HG03139 (cell line): ENCODE results near the gene EFS.
"Not testable (repeated sequence)": the region's sequence is repeated elsewhere in the genome, so short reads cannot be mapped to it uniquely, and the experiment has no call there.

Experiments used
- ATAC-seq: cut with Tn5 transposase; IDR thresholded peaks from one replicate; pipeline ENCODE4 v1.9.1; 2021; ENCODE audit not compliant: unreplicated experiment

Gene EFS

DNA sequence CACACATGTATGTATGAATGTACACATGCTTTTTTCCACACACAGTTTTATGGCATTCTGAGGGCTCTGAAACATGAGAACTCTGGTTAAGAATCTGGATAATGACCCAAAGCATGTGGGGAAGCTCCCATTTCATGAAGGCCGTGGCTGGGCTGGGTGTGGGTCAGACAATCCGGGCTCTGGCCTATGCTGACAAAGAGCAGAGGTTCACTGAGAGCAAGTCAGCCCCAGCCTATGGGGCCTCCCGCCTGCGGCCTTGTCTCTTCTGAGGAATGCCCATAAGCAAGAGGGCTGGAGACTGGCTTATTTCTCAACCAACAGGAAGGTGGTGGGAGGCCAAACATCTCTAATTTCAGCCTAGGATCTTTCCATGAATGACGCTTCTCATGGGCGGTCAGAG is 34.6 kb upstream of the EFS start:
- ATAC-seq: no peak

DNA sequence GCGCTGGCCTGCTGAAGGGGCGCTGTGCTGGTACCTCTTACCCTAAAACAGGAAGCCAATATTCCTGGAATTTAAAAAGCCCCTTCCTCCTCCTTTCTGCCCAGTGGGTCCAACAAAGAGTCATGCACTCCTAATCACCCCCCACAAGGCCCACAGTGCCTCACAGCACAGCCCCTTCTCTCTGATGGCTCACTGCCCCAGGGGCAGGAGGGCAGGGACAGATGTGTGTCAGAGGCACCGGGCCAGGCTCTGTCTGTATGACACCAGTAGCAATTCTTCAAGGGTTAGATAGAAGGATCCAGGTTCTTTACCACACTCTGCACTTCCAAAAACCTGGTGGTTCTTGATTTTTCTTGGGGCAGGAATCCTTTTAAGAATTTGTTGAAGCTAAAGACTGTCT is 34.2 kb upstream of the EFS start:
- no peak for ATAC-seq

DNA sequence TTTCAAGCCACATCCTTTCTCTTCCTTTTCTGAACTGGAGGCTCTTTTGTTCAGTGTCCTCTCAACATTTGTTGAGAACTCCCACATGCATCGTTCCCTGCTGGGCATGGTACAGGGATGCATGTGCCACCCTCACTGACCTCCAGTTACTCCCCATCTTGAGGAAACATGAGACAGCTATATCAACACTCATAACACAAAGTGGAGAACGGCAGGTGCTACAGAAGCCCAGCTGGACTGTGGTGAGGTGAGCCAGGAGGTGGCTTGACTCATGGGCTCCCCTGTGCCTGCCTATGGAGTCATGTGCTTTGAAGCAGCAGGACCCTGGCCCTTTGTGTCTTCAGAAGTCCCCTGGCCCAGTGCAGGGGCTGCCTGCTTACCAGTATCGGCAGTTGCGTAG is 33.4 kb upstream of the EFS start:
- no peak for ATAC-seq

DNA sequence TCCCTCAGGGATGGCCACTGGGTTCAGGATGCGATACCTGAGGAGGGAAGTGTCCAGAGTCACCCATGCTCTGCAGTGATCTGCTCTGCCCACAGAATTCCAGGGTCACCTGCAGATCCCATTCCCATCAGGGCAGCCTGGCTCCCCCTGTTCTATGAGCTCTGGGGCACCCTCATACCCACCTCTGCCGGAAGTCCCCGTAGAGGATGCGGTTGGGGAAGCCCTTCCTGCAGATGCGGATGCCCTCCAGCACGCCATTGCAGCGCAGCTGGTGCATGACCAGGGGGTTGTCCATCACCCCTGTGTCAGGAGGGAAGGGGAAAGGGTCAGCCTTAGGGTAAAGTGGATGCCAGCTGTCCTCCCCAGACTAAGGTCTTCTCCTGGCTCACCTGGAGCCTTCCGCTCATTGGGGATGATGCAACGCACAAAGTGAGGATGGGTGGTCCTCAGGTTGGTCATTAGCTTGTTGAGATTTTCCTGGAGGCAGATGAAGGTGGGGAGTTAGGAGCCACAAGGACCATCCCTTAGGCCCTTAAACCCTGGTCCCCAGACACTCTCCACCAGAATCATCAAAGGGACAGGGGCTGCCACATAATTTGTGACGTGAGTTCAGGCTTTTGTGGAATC is 31.9 kb upstream of the EFS start:
- ATAC-seq: no peak

DNA sequence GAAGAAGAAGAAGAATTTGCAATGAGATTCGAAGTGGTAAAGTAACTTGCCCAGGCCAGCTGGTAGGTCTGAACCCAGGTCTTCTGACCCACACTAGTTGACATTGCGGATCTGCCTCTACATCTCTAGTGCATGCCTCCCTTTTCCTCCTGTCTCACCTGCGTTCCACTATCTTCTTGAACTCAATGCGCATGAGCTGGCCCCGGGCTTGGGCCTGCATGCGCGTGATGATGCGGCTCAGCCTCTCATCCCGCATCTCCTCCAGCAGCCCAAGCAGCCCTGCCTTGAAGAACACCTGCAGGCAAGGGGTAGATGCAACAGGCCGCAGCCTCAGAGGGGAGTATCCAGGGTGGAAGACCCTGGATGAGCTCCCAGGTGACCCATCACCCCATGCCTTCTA is 31.2 kb upstream of the EFS start:
- no peak for ATAC-seq

DNA sequence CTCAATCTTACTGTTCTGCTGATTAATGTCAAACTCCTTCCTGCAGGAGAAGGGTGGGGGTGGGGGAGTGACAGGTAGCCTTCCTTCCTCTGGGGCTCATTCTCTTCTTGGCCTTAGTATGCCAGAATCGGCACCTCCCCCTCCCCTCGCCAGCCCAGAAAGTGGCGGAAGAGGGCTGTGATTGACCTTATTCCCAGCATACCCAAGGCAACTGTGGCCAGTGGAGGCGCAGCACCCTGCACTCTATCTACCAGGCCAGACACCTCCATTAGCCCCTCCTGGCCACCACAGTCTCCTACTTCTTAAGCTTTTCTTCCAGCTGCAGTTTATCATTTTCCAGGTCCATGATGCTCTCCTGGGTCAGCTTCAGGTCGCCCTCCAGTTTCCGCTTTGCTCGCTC is 27.6 kb upstream of the EFS start:
- ATAC-seq: no peak

DNA sequence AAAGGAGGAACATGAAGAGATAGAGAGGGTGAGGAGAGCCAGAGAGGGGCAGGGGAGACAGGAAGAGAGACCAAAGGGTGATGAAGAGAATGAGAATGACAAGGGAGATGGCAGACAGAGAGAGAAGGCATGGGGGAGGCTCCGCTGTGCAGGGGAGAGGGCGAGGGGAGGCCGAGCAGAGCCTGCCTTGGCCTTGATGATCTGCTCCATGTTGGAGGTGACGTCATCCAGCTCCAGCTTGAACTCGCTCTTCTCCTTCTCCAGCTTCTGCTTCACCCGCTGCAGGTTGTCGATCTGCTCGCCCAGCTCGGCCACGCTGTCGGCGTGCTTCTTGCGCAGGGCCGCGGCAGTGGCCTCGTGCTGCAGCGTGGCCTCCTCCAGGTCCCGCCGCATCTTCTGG is 24.9 kb upstream of the EFS start:
- ATAC-seq: not testable (repeated sequence)

DNA sequence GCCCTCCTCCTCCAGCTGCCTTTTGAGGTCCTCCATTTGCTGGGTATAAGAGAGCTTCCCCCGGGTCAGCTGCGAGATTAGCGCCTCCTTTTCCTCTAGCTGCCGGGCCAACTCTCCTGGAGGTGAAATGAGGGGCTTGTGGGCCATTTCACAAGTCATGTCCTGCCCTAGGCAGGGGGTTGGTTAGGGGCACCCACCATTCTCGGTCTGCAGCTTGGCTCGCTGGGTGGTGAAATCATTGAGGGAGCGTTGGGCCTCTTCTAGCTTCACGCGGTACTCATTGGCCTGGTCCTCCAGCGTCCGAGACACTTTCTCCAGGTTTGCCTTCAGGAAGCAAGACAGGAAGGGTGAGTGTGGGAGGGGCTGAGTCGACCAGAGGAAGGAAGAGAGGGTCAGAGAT is 24.4 kb upstream of the EFS start:
- ATAC-seq: no peak

DNA sequence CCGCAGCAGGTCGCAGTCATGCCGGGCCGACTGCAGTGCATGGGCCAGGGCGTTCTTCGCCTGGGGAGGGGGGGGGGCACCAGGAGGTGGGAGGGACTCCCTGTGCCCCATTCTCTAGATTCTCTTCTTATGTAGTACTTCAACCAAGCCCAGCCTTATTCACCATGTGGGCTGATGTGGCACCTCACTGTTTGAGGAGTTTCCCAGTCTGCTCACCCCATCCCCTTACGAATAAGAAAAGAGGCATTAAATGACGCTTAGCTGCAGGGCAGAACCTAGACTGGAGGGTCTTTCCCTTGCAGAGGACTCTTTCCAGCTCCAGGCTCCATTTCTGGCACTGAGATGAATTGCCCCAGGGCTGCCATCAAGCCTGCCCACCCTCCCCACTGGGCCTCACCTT is 24.0 kb upstream of the EFS start:
- ATAC-seq: no peak

DNA sequence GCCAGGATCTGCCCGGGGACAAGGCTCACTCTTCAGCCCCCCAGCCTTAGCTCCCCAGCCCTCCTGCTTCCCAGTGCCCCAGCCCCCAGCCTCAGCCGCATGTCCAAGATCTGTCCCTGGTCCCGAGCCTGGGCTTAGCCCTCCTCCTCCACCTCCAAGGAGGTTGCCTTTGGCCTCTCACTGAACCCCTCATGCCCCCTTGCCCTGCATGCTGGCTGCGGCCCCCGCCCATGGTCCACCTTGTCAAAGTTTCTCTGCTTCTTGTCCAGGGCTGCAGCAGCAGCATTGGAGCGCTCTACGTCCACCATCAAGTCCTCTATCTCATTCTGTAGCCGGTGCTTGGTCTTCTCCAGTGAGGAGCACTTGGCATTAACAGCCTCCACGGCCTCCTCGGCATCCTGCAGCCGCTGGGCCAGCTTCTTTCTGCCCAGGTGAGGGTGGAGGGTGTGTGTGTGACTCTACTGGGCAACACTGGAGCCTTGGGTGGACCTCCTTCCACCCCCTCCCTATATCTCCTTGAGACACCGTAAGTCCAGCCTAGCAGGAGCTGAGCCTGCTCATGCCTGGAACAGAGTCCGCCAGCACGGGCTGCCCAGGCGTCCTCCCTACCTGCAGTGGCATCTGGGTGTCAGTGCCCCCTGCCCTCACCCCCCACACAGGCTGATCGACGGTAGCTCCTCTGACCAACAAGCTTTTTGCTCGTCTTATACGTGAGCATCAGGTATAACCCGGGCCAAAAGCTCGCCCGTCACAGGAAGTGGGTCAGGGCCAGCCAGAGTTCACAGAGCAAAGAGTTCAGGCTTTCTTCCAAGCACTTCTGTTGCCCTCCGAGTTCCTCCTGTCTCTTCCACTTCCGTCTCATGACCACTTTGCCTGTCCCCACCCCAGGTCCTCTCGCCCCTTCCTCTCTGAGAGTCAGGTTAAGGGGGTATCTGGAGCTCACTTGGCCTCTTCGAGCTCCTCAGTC is 23.2 kb upstream of the EFS start:
- ATAC-seq: no peak

DNA sequence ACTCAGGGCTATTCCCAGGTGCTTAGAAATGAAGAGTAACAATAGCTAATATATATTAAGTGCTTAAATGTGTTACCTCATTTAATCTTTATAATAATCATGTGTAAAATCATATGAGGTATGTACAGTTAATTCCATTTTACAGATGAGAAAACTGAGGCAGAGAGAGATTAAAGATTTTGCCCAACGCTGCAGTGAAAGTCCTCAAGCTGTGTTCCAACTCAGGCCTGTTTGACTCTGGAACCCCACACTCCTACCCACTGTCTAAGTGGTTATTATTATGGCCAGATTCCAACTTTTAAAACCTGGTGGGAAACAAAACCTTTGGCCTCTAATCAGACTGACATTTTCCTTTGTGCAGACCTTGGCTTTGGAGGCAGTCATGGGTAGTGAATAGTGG is 22.0 kb upstream of the EFS start:
- no peak for ATAC-seq

DNA sequence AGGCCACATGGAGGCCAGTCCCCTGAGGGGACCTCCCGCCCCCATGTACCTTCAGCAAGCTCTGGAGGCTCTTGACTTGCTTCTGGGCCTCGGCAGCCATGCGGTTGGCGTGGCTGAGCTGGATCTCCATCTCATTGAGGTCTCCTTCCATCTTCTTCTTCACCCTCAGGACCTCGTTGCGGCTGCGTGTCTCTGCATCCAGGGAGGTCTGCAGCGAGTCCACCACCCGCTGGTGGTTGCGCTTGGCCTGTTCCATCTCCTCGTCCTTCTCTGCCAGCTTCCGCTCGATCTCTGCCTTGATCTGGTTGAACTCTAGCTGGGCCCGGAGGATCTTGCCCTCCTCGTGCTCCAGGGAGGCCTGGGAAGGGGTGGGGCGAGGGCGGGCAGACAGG is 21.3 kb upstream of the EFS start:
- ATAC-seq: not testable (repeated sequence)

DNA sequence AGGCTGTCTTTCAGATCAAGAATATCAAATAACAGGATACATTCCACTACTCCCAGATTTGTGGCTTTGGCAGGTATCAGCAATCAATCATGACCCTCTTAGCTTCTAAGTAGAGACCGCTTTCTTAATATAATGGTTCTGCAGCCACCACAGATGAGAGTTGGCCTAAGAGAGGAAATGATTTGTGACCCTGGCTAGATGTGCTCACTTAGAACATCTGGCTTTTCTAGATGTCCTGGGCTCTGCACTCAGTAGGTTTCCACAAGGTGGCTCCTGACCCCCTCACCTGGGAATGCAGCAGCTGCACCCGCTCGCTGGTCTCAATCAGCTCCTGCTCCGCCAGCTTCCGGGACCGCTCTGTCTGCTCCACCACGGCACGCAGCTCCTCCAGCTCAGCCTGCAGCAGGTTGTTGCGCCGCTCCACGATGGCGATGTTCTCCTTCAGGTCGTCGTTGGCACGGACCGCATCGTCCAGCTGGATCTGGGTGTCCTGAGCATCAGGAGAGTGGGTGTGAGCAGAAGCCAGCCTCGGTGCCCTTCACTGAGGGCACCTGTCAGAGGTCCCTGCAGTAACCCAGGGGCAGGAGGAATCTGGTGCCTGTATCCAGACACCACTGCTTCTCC is 20.8 kb upstream of the EFS start:
- no peak for ATAC-seq

DNA sequence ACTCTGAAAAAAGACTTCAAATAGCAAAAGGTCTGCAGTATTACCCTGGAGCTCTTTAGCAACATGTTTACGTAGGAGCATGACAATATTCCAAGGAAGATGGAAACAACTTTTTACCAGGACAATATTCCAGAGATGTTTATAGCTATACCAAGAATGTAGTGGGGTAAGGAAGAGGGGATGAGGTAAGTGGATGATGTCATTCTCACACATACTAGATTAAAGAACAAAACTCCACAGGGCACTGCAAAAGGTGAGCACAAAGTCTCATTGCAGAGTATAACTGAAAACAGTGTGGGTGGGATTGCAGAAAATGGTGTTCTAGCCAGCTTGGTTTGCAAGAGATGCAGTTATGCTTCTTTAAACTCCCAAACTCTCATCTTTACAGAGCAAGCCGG is 20.3 kb upstream of the EFS start:
- ATAC-seq: no peak

DNA sequence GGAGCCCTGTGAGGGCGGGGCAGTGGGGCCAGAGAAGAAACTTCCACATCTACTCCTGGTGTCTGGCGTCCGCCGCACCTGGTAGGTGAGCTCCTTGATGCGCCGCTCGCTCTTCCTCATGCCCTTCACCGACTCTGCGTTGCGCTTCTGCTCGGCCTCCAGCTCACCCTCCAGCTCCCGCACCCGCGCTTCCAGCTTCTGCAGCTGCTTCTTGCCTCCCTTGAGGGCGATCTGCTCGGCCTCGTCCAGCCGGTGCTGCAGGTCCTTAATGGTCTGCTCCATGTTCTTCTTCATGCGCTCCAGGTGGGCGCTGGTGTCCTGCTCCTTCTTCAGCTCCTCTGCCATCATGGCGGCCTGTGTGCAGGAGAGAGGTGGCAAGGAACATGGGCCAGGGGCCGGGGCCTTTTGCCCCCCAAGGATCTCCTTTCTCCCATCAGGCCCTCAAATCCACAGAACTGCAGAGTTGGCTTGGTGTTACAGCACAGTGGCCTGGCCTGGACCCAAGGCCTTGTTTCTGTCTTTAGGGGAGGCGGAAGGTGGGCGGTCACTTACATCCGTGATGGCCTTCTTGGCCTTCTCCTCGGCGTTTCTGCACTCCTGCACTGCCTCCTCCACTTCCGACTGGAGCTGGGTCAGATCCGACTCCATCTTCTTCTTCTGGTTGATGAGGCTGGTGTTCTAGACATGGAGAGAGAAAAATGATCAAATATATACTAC is 19.6 kb upstream of the EFS start:
- no peak for ATAC-seq

DNA sequence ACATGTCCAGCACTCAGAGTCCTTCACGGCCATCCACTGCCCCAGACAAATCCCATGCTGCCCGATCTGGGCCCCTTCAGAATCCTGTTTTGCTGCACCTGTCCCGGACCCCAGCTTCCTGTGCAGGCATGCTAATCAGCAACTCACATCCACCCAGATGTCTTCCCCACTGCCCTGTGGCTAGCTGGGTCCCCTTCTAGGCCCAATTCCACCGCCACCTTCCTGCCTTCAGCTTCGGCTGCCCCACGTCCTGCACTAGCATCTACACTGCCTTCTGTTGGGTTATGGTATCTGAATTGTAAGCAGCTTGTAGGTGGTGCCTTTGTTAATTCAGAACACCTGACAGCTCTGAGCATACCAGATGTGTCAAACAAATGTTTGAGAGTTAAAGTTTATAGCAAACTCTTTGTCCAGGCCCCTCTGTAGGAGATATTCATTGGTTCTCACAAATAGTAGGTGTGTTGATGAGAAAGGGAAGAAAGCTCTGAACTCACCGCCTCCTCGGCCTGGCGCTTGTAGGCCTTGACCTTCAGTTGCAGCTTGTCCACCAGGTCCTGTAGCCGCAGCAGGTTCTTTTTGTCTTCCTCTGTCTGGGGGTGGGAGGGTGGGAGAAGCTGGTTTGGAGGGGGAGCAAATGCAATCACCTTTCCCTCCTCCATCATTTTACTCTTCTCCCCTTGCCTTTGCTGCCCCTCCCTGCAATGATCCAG is 17.9 kb upstream of the EFS start:
- no peak for ATAC-seq

DNA sequence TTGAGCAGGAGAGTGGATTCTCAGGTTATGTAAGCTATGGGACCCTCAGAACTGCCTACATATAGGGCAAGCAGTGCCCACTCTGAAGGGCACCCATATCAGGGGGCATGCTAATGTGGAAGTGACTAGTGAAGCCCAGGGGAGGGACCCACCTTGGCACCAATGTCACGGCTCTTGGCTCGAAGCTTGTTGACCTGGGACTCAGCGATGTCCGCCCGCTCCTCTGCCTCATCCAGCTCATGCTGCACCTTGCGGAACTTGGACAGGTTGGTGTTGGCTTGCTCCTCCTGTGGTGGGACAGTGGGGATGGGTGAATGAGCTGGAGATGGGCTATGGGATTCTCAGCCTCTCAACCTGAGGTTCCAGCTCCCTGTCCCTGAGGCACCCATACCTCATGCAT is 17.3 kb upstream of the EFS start:
- no peak for ATAC-seq

DNA sequence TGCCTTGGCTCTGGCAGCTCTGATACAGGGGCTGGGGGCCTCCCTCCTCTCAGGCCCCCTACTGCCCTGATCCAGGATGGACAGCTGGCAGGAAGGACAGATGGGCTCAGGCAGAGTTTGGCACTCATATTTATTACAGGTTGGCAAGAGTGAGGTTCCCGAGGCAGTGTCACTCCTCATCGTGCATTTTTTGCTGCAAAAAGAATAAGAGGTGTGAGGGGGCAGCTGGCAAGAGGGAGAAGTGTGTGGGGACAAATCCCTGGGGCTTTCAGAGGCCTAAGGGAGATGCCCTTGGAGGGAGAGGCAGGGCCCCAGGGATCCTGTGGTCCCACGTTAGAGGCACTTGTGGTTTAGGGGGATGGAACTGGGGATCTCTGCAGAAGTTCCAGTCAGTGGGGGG is 16.9 kb upstream of the EFS start:
- no peak for ATAC-seq

DNA sequence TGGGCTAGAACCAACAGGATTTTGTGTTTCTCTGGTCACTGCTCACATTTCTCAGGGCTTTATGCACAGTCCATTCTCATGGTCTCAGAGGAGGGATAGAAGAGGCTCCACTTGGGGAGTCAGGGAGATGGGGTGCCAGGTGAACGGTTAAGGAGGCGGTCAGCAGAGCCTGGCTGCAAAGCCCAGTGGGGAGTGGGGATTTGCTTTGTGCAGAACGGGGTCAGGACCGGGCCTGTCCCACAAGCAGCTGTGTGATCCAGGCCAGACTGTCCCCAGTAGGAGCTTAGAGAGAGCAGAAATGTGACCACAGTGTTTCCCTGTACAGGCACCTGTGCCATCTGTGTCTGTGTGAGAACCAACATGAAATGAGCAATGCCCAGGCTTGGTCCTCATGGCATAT is 16.0 kb upstream of the EFS start:
- no peak for ATAC-seq

DNA sequence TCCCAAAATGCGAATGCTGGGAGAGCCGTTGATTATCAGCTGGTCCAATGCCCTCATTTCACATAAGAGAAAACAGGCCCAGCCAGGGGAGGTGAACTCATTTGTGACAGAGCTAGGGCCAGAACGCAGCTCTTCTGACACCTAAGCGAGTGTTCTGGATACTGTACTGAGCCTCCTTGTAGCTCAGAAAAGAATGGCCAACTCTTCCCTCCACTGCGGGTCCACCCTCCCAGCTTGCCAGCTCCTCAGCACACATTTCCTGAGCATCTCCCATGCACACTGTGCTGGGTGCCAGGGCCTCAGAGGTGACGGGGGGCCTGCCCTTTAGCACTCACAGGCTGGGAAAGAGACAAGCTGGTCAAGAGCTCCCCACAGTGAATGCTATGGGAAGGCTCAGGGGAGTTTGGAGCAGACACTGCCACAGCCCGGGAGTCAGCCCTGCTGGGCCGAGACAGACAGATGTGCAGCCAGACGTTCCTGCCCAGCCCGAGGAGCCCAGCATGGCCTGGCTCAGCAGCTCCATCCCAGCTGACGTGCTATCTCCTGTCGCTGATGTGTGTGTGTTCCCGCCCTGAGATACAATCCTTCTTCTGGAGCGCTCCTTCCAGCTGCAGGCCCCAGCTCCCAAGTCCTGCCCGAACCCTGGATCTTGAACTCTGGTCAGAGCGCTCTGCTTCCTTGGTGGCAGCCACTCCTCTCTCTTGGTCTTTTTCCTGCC is 15.4 kb upstream of the EFS start:
- ATAC-seq: no peak
